K562 (cell line): ENCODE data around the gene ZSCAN2.

Source experiments
- CAMTA2 ChIP-seq: fragments of 250-450 bp; sonication (Bioruptor Pico); conservative IDR thresholded peaks from 2 replicates; pipeline ENCODE4 v1.5.1; 2022
- CTCF ChIP-seq, 3 experiments: IDR thresholded peaks in 2 of 3; conservative IDR thresholded peaks in 1 of 3; 2 replicates each; pipeline ENCODE4 v1.5.1; 2011 to 2012; ENCODE audit warnings: low read length in 3 of 3, mild to moderate bottlenecking in 3 of 3, control low read depth in 2 of 3, improper control_type of control experiment in 1 of 3, inconsistent platforms in 1 of 3, low read depth in 1 of 3, mixed read lengths in 1 of 3, moderate library complexity in 1 of 3; ENCODE audit not compliant: insufficient read depth in 2 of 3
- E4F1 ChIP-seq: fragments of 250-450 bp; sonication (Bioruptor Pico); IDR thresholded peaks from 2 replicates; pipeline ENCODE4 v1.5.0; 2021; ENCODE audit warnings: mild to moderate bottlenecking, borderline replicate concordance
- HDAC2 ChIP-seq: fragments of 450-650 bp; IDR thresholded peaks from 2 replicates; pipeline ENCODE4 v1.6.1; 2016; ENCODE audit warnings: mild to moderate bottlenecking
- HEY1 ChIP-seq: fragments of 250-450 bp; sonication (Bioruptor Pico); IDR thresholded peaks from 2 replicates; pipeline ENCODE4 v1.5.0; 2020; ENCODE audit warnings: mild to moderate bottlenecking, moderate library complexity, borderline replicate concordance
- PHF21A ChIP-seq: fragments of 450-650 bp; IDR thresholded peaks from 2 replicates; pipeline ENCODE4 v1.6.1; 2017; ENCODE audit warnings: low read depth, borderline replicate concordance
- POU5F1 ChIP-seq: fragments of 150-350 bp; IDR thresholded peaks from 2 replicates; pipeline ENCODE4 v1.6.1; 2014; ENCODE audit warnings: borderline replicate concordance, low read length, low read depth, mild to moderate bottlenecking; ENCODE audit not compliant: partially characterized antibody
- RBM39 ChIP-seq: fragments of 200-400 bp; formaldehyde crosslinking; optimal IDR thresholded peaks from 2 replicates; pipeline ENCODE3; 2018; ENCODE audit warnings: low read depth, low read length
- REST ChIP-seq, 2 experiments: fragments of 450-650 bp; formaldehyde crosslinking in 1 of 2; IDR thresholded peaks; 2 replicates each; pipeline versions ENCODE4 v1.4.0 to v1.6.1; 2014 to 2020; ENCODE audit warnings: mild to moderate bottlenecking in 2 of 2, borderline replicate concordance in 1 of 2, low read depth in 1 of 2
- SMC3 ChIP-seq: conservative IDR thresholded peaks from 2 replicates; pipeline ENCODE4 v1.6.1; 2011; ENCODE audit warnings: low read depth, low read length, improper control_type of control experiment; ENCODE audit not compliant: insufficient read depth
- ZNF224 ChIP-seq: sonication (generic); formaldehyde crosslinking; IDR thresholded peaks from 2 replicates; pipeline ENCODE4 v1.8.0; 2022; ENCODE audit warnings: mild to moderate bottlenecking, missing genetic modification reagents
- ZNF449 ChIP-seq: fragments of 250-450 bp; sonication (Bioruptor Pico); IDR thresholded peaks from 2 replicates; pipeline ENCODE4 v1.8.0; 2022; ENCODE audit warnings: moderate library complexity, mild to moderate bottlenecking, inconsistent platforms

- no peak for TF ChIP-seq HEY1 (CRISPR knock-in tag)
- no peak for TF ChIP-seq POU5F1
- TF ChIP-seq PHF21A: peak; percentile 92
- TF ChIP-seq E4F1 (CRISPR knock-in tag): no peak
- peak; percentile 76 for TF ChIP-seq HDAC2
- TF ChIP-seq REST (IDR thresholded peaks at IDR 0.05; ENCODE audit: borderline replicate concordance): peak; percentile 30; the same call in 1 of the 2 replicates
- no peak for TF ChIP-seq REST (CRISPR knock-in tag; IDR thresholded peaks at IDR 0.05; ENCODE audit: low read depth)
- TF ChIP-seq ZNF449 (CRISPR knock-in tag): no peak
- no peak for TF ChIP-seq RBM39
- peak; percentile 50 to 56 (median 54) for TF ChIP-seq CTCF (IDR thresholded peaks at IDR 0.05 in 2 of 3, conservative IDR thresholded peaks at IDR 0.05 in 1 of 3; ENCODE audit: insufficient read depth in 2 of 3, low read depth in 1 of 3, low read length in 3 of 3)
- TF ChIP-seq SMC3: peak; percentile 35
- TF ChIP-seq CAMTA2 (CRISPR knock-in tag): no peak
- no peak for TF ChIP-seq ZNF224 (CRISPR knock-in tag)
Measured at GRCh38 chr15:84654689-84655453, 54.1 kb downstream of the ZSCAN2 start.
